Stimulated activated CD8-positive, alpha-beta memory T cell treated with anti-CD3 and anti-CD28 coated beads, Interleukin-12 subunit alpha, Interleukin-12 subunit beta, amount 100 ng/mL, for 24 hours (primary cell): ENCODE results near the gene AK8.

ENCODE experiments used
- DNase-seq: peaks from one replicate; pipeline ENCODE4 v3.0.0-alpha.2; 2020; ENCODE audit errors: extremely low read depth

Gene AK8

DNA sequence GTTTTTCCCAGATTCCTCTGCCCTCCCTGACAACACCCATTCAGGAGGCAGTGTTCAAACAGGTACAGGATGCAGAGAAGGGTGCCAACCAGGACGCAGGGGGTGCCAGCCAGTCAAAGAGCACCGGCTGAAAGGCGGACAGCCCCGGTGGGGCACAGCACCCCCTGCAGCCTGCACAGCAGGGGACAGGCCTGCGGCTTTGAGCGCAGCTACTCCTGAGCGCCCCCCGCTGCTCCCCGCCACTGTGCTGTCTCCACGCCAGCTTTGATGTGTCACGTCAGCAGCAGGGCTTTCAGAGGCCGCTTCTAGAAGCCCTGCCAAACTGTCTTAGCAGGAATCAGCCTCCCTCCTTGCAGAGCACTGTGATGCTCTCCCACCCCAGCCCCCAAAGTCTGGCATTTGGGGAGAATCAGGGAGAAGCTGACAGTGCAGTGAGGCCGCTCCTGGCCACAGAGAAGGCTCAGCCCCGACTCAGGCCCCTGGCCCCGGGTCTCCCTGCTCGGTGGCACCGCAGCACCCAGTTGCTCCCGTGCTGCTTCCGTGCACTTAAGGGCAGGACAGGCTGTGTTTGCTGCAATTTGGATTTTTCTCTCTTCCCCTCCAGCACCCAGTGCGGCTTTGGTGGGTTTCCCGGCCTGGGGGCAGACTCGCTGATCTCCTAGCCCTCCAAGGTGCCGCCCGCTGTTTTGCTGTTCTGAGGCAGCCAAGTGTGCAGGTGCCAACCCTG lies 20.3 kb downstream of the AK8 start:
- no peak for DNase-seq

- no peak for DNase-seq
Measured at GRCh38 chr9:132857031-132857430, 21.1 kb downstream of the AK8 start.

DNA sequence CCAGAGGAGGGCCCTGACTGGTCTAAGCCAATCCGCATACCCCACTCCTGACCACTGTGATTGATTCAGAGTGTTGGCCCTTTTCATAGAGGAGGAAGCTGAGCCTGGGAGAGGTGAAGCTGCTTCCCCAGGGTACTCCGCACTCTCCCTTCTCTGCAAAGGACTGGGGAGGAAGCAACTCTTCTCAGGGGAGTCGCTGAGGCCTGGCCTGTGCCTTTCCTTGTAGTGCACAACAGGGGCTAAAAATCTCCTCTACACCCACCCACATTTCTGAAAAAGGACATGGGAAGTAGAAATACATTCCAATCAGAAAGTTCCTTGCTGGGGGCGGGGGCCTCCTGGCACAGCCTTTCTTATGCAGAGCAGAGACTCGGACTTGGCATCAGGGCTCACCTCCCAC lies 22.2 kb downstream of the AK8 start:
- no peak for DNase-seq

- no peak for DNase-seq
Measured at GRCh38 chr9:132854832-132855231, 23.3 kb downstream of the AK8 start.

DNA sequence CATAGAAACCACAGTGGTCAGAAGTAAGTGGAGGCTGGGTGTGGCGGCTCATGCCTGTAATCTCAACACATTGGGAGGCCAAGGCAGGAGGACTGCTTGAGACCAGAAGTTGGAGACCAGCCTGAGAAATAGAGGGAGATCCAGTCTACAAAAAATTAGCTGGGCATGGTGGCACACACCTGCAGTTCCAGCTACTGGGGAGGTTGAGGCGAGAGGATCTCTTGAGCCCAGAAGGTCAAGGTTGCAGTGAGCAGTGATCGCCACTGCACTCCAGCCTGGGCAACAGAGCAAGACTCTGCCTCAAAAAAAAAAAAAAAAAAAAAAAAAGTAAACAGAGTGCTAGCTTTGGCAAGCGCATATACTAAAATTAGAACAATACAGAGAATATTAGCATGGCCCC lies 24.6 kb downstream of the AK8 start:
- DNase-seq: no peak

GRCh38 chr9:132849185-132849706 lies 28.8 kb downstream of the AK8 start:
- no peak for DNase-seq

GRCh38 chr9:132846918-132847515 lies 31.1 kb downstream of the AK8 start:
- no peak for DNase-seq

GRCh38 chr9:132846109-132846917 lies 31.8 kb downstream of the AK8 start:
- DNase-seq: no peak

DNA sequence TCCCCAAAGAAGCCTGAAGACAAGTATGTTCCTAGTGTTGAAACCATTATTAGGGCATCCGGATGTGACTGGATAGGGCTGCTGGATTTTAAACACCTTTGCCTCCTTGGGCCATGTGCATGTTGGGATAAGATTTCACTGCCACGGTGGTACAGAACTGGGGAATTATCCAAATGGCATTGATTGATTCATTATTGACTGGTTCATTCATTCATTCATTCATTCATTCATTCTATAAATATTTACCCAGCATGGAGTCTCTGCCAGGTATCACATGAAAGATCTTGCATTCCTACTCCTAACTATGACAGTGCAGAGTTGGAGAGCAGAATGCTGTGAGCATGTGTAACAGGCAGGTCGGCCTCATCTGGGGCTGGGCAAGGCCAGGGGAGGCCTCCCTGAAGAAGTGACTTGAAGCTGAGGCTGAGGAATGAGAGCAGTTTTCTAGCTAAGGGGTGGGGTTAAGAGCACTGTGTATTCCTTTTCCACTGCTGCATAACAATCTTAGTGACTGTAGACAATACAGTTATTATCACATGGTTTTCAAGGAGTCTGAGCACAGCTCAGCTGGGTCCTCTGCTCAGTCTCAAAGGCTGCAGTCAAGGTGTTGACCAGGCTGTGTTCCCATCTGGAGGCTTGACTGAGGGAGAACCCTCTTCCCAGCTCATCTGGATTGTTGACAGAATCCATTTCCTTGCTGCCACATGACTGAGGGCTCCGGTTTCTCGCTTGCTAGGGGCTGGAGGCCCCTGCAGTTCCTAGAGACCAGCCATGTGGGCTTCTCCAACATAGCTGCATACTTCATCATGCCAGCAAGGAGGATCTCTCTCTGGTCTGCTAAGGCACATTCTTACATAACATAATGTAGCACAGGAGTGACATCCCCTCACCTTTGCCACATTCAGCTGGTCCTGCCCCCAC lies 35.7 kb downstream of the AK8 start:
- no peak for DNase-seq

GRCh38 chr9:132840980-132841379 lies 37.1 kb downstream of the AK8 start:
- no peak for DNase-seq

GRCh38 chr9:132838291-132838690 lies 39.8 kb downstream of the AK8 start:
- no peak for DNase-seq

DNA sequence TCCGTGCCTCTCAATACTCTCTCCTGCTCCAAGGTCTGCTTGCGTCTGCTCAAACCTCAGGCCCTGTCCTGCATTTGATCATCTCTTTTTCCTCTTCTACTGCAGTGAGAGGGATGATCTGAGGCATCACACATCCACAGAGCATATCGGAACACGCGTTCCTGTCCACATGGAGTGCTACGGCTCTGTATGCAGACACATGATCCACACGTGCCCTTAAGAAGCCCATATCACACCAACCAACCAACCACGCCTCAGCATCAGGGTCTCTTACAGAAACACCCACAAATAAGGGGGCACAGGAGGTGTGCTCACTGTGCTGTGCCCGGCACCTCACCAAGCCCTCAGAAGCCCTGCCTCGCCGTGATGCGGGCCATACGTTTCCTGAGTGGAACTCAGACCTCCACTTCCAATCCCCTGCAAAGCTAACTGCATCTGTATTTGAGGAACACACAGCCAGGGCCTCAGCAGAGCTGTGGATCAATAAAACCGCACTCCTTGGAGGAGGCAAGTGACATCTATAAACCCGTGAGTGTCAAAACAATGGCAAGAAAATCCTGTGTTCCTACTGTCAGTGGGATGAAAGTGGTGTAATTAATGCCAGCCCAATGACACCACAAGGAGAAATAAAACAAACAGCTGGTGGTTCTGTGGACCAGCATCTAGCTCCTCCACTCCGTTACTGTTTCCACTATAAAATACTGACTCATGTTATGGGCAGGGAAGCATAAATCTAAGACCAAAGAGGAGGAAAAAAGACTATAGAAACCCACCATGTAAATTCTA lies 40.4 kb downstream of the AK8 start:
- DNase-seq: no peak

GRCh38 chr9:132834343-132834742 lies 43.7 kb downstream of the AK8 start:
- DNase-seq: no peak

DNA sequence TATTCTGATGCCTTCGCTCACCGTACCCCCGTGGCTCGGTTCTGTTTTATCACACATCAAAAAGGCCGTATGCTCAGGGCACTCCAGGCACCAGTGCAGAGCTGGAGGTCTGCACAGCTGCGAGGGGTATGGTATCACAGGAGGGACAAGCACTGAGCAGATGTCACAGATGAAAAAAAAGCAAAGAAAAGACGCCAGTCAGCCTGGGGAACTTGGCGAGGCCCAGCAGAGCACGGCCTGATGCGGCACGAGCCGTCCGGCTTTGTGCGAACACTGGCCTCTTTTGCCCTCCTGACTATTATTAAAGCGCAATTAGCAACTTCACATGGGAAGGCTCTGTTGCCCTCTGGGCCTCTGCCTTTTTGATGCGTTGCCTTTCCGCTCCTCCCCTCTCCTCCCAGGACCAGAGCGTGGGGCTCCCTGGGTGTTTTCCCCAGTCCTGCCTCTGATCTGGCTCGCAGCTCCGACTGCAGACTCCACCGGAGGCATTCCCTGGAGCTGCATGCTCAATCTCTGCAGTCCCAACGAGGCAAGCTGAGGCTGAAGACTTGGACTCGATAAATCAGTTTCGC lies 44.4 kb downstream of the AK8 start:
- no peak for DNase-seq

GRCh38 chr9:132832171-132832881 lies 45.8 kb downstream of the AK8 start:
- DNase-seq: no peak

- DNase-seq: no peak
Measured at GRCh38 chr9:132828201-132828770, 49.8 kb downstream of the AK8 start.

GRCh38 chr9:132827366-132827765 lies 50.7 kb downstream of the AK8 start:
- DNase-seq: no peak

- no peak for DNase-seq
Measured at GRCh38 chr9:132826621-132827365, 51.3 kb downstream of the AK8 start.

- no peak for DNase-seq
Measured at GRCh38 chr9:132826131-132826530, 52.0 kb downstream of the AK8 start.
